T-helper 1 cell treated with Interleukin-12 subunit alpha and Interleukin-12 subunit beta and Interleukin-4 antibody, amounts not matched to agents 30 ng/mL and 1 ng/mL, for 36 hours (primary cell): ENCODE measurements around the gene FN1. TPM values are rescaled to one million over a fixed set of nuclear protein-coding genes. Genes with fewer than 3 reads are reported as not detected.
"Not testable (repeated sequence)": the region's sequence is repeated elsewhere in the genome, so short reads cannot be mapped to it uniquely, and the experiment has no call there.

Experiments used
- intact Hi-C: fragments of 100-400 bp; cut with micrococcal nuclease; formaldehyde crosslinking; loops from one replicate; pipeline ENCODE4 v1.15.1; 2024
- total RNA-seq: library from RNA; stranded (reverse); gene quantifications from 2 replicates; pipeline ENCODE4 v1.2.3, GENCODE V29; 2022

Gene FN1
- total RNA-seq, 1 donor from 2014 or later: 11.5 TPM

DNA sequence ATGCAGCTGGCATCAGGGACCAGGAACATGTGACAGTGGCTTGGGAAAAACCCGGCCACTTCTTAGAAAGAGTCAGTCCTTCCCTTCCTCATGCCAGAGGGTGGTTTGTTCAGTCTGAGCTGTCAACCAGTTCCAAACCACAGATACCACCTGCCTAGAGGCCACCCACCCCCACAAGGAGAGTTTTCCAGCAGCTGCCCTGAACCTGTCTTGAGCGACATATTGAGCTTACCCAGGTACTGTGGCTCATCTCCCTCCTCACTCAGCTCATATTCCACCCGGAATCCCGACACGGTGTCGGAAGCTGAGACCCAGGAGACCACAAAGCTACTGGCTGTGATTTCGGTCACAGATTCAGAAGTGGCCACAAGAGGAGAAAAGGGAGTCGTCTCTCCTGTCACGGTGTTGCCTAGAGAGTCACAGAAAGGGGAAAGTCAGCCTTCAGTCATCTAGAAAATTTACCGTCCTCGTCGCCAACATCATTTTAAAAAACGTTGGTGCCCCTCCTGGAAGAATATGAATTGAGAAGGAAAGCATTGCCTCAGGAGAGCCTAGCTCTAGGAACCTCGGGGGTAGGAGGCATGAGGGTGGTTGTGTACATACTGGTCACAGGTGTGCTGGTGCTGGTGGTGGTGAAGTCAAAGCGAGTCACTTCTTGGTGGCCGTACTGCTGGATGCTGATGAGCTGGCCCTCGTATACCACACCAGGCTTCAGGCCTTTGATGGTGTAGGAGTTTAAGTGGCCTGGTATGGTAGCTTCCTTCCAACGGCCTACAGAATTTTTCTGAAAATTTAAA lies 26.3 kb downstream of the FN1 start:
- intact Hi-C loops: no loop called here

DNA sequence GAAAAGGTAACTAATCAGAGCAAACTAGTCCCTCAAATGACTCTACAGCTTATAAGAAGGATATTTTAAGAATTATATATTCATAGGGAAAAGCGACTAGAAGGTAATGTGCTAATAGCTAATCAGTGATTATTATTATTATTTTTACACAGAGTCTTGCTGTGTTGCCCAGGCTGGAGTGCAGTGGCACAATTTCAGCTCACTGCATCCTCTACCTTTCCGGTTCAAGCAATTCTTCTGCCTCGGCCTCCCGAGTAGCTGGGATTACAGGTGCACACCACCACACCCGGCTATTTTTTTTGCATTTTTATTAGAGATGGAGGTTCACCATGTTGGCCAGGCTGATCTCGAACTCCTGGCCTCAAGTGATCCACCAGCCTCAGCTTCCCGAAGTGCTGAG lies 27.4 kb downstream of the FN1 start:
- intact Hi-C loops: not testable (repeated sequence)

DNA sequence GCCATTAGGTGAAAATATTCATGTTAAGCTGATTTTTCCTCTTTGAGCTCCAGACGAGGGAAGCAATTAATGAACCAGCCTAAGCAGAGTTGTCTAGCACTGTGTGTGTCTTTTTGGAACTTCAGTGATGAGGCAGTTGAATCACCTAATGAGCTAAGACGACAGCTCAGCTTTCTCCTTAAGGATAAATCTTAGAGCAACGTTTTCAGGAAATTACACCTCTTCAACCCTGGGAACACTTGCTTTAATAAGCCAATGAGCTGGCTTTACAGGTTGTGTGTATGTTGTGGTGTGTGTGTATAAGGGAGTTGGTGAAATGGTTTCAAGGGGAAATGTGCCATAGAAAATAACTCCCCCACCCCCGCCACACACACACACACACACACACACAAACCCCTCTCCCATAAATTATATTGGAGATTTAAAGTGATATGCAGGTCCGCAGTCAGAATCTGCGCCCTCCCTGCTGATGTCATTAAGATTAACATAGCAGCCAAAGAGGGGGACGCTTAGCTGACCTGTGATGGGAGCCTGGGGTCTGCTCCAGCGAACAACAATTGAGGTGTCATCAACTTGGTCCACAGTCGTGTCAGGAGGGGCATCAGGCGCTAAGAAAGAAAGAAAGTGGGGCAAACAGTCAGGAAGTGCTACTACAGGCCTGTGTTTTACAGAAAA lies 28.1 kb downstream of the FN1 start:
- intact Hi-C loops: no loop called here

DNA sequence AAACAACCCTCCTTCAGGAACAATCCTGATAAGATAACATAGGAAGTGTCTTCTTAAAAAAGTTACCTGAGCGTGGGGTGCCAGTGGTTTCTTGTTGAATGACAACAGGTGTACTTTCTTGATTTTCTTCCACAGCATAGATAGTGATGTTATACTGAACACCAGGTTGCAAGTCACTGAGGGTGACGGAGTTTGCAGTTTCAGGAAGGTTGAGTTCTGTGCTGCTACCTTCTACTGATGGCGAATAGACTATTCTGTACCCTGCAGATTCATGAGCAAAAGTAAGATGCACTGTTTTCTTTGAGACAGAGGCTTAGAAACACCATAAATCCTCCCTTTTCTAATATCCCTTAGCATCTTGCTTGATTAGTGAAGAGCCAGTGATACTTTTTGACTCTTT lies 28.8 kb downstream of the FN1 start:
- intact Hi-C loops: no loop called here

DNA sequence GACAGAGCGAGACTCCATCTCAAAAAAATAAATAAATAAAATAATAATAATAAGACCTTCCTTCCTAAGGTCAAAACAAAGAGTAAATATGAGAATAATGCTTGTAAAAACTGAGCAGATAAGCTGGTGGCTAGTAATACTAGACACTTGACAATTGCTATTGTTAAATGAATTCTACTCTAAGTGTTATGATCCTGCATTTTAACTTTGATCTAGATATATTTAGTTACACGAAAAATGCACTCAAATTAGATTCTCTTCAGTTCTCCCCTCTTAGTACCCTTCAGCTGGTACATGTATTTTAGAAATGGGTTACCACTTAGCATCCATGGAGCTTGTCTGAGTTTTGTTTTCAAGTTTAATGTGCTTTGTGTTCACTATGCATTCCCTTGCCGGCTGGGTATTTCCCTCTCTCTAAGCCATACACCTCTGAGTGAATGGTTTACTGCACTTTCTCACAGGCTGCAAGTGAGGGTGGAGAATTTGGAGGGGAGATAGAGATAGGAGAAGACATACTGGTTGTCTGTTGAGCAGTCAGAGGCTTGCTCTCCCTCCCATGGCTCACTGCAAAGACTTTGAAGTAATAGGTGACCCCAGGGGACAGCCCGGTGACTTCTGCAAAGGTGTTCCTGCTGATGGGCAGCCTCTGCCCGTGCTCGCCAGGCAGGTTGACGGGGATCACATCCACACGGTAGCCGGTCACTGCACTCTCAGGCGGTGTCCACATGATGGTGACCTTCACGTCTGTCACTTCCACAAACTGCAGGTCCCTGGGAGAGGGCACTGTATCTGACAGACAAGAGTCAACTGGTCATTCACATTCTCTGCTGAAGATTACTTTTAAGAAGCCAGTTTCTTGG lies 29.9 kb downstream of the FN1 start:
- intact Hi-C loops: no loop called here

DNA sequence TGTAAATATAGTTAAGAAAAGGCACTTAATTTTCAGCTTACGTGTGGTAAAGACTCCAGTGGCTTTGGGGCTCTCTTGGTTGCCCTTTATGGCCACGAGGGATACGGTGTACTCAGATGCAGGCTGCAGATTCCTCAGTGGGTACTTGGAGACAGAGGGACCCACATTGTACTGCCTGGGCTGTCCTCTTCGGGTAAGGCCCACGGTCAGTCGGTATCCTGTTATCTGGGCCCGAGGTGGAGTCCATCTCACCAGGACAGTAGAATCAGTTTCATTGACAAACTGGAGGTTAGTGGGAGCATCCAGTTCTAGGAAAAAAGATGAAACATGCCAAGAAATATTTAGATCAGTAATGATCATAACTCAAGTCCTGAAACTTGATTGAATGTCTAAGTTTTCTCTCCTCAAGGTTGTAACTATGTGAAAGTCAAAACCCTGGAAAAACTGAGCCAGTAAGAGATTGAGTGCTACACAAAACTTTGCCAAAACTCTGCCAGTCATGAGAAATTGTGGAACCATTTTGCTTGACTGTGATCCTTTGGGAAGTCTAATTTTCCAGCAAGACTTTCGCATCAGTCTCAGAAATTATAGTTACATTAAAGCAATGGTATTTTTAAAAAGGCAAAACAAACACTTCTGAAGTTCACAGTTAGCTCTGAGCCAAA lies 31.4 kb downstream of the FN1 start:
- intact Hi-C loops: no loop called here

DNA sequence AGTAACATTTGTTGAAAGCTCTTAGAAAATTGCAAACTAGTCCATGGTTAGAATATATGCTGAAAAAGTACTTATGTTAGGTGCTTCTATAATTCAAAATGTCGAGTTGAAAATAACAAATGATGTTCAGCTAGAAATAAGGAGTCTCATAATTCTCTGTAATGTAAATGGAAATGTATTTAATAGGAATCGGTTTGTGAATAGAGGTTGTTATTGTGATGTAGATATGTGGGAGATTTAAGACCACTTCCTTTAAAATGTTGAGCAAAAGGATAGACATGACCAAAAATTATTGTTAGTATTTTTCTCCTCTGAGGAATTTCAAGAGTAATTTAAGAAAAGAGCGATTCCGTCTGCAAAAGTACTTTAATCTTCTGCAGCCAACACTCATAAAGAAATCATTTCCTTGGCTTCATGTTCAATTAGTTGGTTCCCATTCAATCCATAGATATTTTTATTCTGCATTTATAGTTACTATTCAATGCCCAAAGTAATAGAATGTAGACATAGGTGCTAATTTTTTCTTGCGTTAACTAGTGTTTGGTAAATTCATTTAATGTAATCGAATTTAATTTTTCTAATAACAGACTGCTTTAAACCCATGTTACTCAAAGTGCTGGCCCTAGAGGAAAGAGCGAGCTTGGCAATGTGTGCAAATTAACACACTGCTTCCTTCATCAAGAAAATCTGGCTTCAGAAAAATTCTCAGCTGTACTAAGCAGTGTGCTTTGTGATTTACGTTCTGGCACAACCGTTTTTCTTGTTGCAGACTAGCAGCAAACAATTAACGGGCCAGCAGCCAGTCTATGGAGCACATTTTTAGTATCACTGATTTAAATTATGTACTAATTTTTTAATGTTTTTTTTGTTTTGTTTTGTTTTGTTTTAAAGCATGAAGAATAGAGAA lies 32.2 kb downstream of the FN1 start:
- intact Hi-C loops: no loop called here

DNA sequence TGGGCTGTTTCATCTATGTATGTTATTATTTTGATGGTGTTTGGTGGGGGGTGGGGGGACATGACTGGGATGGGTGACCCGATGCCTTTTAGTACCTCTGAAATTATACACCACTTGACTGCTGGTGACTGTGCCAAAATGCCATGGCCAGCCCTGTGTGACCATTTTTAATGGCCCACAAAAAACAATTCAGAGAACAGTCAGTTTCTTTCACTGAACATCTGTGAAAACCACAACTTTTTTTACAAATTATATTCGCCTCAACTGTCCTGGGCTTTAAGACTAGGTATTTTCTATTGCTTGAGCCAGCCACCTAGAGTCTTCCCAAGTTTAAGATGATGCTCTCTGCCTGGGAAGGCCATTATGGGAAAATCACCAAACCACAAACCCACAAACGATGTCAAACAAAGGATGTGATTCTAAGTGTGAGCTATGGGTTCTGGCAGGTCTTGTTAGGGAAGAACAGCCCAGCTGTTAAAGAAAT lies 33.9 kb downstream of the FN1 start:
- intact Hi-C loops: no loop called here

DNA sequence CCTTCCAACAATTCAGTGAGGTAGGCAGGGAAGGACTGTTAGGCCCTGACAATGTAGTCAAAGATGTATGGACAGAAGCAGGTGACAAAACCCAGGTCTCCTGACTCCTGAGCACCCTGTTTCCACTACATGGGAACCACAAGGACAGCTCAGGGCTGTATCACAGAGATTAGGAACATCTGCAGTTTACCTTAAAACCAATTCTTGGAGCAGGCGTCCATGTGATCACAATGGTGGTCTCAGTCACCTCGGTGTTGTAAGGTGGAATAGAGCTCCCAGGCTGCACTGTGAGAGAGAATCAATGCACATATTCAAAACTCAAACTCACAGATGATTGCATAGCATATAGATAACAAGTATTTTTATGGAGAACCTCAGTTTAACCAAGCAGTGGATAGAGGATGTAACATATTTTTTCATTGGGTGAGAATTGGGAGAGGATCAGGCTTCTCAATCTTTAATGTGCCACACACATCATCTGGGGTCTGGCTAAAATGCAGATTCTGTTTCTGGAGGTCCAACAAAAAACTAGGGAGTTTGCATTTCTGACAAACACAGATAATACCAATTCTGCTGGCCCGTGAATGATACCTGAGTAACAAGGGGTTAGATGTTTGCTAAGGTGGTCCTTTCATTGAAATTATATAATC lies 36.7 kb downstream of the FN1 start:
- intact Hi-C loops: no loop called here

DNA sequence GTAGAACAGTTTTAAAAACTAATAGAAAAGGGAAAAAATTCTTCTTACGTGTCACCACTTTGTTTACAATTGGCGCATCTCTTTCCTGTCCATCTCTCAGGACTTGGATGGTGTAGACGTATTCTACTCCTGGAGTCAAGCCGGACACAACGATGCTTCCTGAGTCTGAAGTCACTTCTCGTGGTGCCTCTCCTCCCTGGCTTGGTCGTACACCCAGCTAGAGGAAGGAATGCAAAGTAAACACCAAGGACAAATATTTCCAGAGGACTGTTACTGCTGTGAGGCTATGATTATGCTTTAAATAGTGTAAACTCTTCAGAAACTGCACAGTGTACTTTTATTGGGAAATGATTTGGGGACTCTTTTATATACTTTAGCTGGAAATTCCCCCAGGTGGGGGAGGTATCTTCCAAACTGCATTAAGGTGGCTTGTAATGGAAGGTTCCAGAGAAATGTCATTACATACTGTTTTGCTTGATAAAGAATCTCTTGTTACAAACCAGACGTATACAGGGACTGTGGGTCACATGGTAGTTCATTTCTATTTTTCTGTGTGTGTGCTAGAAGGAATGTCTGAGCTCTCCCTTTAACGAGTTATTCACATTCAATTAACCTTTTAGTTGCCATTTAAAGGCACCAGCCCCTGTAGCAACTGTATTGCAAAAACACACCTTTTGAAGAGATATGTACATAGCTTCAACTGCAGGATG lies 38.1 kb downstream of the FN1 start:
- intact Hi-C loops: no loop called here

DNA sequence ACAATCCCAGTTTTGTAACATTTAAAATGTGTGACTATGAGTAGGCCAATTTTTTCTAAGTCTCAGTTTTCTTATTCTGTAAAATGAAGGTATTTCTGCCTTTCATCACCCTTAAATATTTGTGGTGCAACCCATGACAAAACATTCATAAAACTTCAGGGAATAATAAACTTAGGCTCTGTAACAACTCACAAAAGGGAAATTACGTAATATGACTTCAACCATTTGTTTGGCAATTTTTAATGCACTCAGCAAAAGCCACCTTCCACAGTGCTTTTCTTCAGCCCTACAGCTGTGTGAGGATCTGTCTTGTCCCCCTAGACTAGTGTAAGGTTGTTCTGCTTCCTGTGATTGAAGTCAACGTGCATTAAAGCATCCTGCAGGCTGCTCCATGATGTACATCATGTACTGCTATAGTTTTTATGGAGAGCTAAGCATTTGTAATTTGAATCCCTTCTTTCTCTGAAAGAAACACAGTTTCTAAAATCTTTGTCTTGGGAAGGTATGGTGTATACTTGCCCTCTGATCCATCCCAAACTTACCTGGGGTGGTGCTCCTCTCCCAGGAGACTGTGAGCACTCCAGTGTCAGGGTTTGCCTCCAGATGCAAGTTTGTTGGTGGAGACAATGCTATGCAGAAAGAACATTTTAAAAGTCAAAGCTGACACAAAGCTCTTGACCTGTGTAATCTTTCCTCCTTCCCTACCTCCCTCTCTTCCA lies 39.1 kb downstream of the FN1 start:
- intact Hi-C loops: no loop called here

DNA sequence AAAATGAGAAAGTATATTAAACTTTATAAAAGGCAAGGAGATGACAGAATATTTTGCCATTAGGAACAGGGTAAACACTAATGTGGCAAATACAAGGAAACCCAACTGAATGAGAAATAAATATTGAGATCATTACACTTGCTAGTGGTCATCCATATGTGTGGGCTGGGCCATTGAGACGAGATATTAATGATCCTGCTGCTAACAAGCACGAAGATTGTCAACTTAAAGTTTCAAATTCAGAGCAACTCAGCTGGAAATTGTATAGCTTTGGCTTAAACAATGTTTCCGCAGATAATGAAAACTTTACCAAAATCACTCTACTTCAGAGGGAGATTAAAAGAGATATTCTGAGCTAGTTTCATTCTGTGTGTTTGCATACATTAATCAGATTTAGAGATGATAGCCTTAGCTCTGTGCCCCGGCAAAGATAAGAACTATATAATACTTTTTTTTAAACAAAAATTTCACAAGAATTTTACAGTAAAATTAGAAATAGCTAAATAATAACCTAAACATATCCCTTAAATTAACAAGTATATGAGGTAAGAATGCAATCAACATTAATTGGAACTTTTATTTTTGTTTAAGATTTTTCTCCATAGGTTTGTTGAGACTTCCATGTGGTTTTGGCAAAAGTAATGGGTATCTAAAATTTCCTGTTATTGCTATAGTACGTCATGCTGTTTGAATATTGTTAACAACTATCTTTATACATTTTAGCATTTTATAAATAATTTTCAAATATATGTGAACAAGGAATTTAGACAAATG lies 40.0 kb downstream of the FN1 start:
- intact Hi-C loops: no loop called here

DNA sequence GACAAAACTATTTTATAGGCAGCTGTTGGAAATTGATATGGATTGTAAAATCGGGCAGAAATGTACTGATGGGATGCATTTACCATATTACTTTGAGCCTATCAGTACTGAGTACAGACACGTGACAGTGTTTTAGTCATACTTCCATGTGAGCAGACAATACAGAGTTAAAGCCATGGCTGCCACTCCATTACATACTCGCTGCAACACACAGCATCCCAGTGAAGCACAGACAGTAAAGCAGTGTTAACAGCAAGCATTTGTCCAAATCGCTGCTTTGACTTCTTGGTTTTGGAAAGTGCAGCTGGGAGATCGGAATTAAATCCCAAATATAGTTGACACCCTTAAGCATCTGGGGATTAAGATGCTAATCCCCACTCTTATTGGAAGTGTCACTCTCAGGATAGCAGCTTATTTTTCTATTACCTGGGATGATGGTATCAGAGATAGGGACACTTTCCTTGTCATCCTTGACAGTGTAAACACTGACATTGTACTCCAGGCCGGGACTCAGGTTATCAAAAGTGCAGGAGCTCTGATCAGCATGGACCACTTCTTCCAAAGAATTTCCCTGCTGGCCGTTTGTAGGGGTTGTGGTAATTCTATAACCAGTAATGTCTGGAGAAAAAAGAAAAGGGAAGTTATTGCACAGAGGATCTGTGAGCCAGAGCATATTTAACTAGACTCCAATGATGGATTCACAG lies 41.6 kb downstream of the FN1 start:
- intact Hi-C loops: no loop called here

DNA sequence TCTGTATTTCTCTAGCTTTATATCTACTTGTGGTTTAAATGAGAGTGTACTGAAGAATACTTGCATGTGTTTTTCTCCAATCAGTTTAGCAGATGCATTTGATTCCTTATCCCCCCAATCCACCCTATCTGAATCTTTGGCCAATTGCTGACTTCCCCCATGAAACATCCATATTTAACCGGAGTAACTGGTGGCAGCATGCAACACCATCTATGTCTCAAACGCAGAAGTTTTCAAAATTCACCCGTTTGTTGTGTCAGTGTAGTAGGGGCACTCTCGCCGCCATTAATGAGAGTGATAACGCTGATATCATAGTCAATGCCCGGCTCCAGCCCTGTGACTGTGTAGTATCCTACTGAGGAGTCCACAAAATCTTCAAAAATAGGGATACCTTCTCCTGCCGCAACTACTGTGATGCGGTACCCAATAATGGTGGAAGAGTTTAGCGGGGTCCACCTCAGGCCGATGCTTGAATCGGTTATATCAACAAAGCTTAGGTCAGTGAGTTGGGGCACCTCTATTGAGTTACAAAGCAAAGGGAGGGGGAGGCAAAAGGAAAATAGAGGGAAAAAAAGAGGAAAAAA lies 43.1 kb downstream of the FN1 start:
- intact Hi-C loops: no loop called here

DNA sequence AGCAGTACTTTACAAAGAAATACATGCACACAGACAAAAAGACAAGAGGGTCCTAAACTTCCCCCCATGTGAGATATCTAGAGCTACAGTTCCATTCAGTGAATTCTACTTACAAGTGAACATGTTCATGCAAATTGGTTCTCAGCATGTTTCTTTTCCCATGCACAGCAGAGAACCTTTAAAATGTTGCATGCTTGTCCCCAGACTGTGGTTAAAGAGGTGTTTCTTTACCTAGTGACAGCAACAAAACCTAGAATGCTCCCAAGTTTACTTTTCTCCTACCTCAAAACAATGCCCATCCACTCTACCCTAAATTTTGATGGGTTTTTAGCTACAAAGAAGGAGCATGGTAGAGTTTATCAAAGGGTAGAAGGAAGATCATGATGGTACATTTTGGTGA lies 43.7 kb downstream of the FN1 start:
- intact Hi-C loops: no loop called here

DNA sequence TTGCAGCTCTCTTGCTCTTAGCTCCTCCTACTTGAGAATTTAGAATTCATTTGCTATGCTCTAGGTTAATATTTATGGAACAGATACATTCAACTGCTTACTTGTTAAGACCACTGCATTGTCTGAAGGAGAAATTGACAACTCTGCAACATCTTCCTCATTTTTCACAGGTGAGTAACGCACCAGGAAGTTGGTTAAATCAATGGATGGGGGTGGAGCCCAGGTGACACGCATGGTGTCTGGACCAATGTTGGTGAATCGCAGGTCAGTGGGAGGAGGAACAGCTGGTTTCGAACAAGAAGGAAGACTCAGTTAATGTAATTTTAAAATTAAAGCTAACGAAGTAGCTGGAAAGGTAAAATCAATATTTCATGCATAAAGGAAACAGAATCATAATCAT lies 44.3 kb downstream of the FN1 start:
- intact Hi-C loops: no loop called here

DNA sequence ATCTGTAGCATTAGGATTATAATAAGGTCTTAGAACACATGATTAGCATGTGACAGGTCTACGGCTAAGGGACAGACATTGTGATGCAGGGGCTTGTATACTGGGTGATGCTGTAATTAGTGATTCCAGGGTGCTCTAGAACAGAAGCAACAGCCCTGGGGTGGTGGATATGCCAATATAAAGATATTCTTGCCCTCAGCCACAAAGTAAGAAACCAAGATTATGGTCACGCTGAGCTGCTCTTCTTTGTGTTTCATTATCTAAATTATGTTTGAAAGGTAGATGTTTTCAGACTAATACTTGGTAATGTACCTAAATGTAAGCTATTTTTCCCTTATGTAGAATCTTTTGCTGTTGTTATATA lies 45.3 kb downstream of the FN1 start:
- intact Hi-C loops: no loop called here
